ENCODE data around the gene CABP1. TPM values are rescaled to one million over a fixed set of nuclear protein-coding genes. Genes with fewer than 3 reads are reported as not detected.

The CABP1 gene
- 0.04 TPM in 2 of 3 replicates, not detected in the other for polyA plus RNA-seq
- polyA plus RNA-seq (2011; ENCODE audit: low read depth): not detected
- not detected in 2 replicates for polyA plus RNA-seq (2011; cell fraction: cytosol; rRNA removed)
- polyA plus RNA-seq (2011; cell fraction: nucleus; rRNA removed): 0.08 and 0.16 TPM in 2 replicates
- not detected in 2 replicates for polyA plus RNA-seq (2012; ENCODE audit: low replicate concordance)
- not detected in 3 replicates for polyA minus RNA-seq
- not detected for polyA minus RNA-seq (2011; cell fraction: cytosol; rRNA and poly(A)+ RNA removed)
- polyA minus RNA-seq (2011; cell fraction: nucleus; rRNA and poly(A)+ RNA removed): not detected in 2 replicates

GRCh38 chr12:120639771-120640721 lies at the start of gene CABP1:
TSS of gene CABP1 (plus strand) at chr12:120640626. CDS start at chr12:120640686, 60 bp downstream.
- no peak for DNase-seq (ENCODE audit: low read depth, low spot score)
- FAIRE-seq: no peak
- Histone ChIP-seq H4K20me1 (ENCODE audit: control insufficient read depth, extremely low read depth, insufficient read depth, low read length) (no peaks in the 10 kb centered on the region), H3K27ac (ENCODE audit: control insufficient read depth, insufficient read depth, low read length) (no peak within 1 kb of the TSS), H3K27me3 (ENCODE audit: control insufficient read depth, extremely low read depth, insufficient read depth, low read length) (peaks cover 40% of the 10 kb centered on the region), H3K4me1 (ENCODE audit: control insufficient read depth, extremely low read depth, insufficient read depth, low read length) (peaks cover 6% of the 10 kb centered on the region), H3K9ac (ENCODE audit: control insufficient read depth, extremely low read depth, insufficient read depth, low read length) (no peak within 1 kb of the TSS), H3K4me2 (ENCODE audit: control insufficient read depth, extremely low read depth, insufficient read depth, low read depth, low read length) (peak within 1 kb of the TSS; percentile 71), H2AFZ (ENCODE audit: control insufficient read depth, low read length) (no peak within 1 kb of the TSS), H3K79me2 (ENCODE audit: control insufficient read depth, insufficient read depth, low read length) (no peaks in the 10 kb centered on the region), H3K9me1 (ENCODE audit: control insufficient read depth, extremely low read depth, insufficient read depth, low read length) (no peaks in the 10 kb centered on the region), H3K9me3 (ENCODE audit: control insufficient read depth, low read depth, low read length) (no peaks in the 10 kb centered on the region), H3K36me3 (ENCODE audit: control insufficient read depth in 2 of 2, extremely low read depth in 1 of 2, insufficient read depth in 2 of 2, low read length in 2 of 2) (no peaks in the 10 kb centered on the region), H3K4me3 (ENCODE audit: control insufficient read depth in 2 of 3, extremely low read depth in 1 of 3, insufficient read depth in 2 of 3, low read depth in 1 of 3, low read length in 3 of 3) (peak within 1 kb of the TSS; percentile 29 to 54 (median 48))
- dilution Hi-C loops (cut with MboI; ENCODE audit: extremely low pct_ligation_motif_present, low sequenced_read_pairs): no loop called here
- TF ChIP-seq CTCF (optimal IDR thresholded peaks at IDR 0.05 in 1 of 3, IDR thresholded peaks at IDR 0.05 in 1 of 3, conservative IDR thresholded peaks at IDR 0.05 in 1 of 3; ENCODE audit: extremely low read depth in 1 of 3, insufficient read depth in 2 of 3, low read length in 3 of 3): peak in 1 of 3 experiments; percentile 33
- TF ChIP-seq EZH2 (IDR thresholded peaks at IDR 0.05; ENCODE audit: low read length): no peak

GRCh38 chr12:120590741-120591407 lies 49.6 kb upstream of the CABP1 start:
- DNase-seq (ENCODE audit: low read depth, low spot score) (no peak), FAIRE-seq (no peak)
- Histone ChIP-seq H3K27me3 (ENCODE audit: control insufficient read depth, extremely low read depth, insufficient read depth, low read length) (no peaks in the 10 kb centered on the region), H3K79me2 (ENCODE audit: control insufficient read depth, insufficient read depth, low read length) (no peaks in the 10 kb centered on the region), H2AFZ (ENCODE audit: control insufficient read depth, low read length) (no peak overlapping the region), H3K9me1 (ENCODE audit: control insufficient read depth, extremely low read depth, insufficient read depth, low read length) (no peaks in the 10 kb centered on the region), H3K4me3 (ENCODE audit: control insufficient read depth in 2 of 3, extremely low read depth in 1 of 3, insufficient read depth in 2 of 3, low read depth in 1 of 3, low read length in 3 of 3) (no peak overlapping the region), H3K36me3 (ENCODE audit: control insufficient read depth in 2 of 2, extremely low read depth in 1 of 2, insufficient read depth in 2 of 2, low read length in 2 of 2) (no peaks in the 10 kb centered on the region), H4K20me1 (ENCODE audit: control insufficient read depth, extremely low read depth, insufficient read depth, low read length) (no peaks in the 10 kb centered on the region), H3K9ac (ENCODE audit: control insufficient read depth, extremely low read depth, insufficient read depth, low read length) (no peak overlapping the region), H3K27ac (ENCODE audit: control insufficient read depth, insufficient read depth, low read length) (no peak overlapping the region), H3K4me2 (ENCODE audit: control insufficient read depth, extremely low read depth, insufficient read depth, low read depth, low read length) (no peak overlapping the region), H3K9me3 (ENCODE audit: control insufficient read depth, low read depth, low read length) (no peaks in the 10 kb centered on the region), H3K4me1 (ENCODE audit: control insufficient read depth, extremely low read depth, insufficient read depth, low read length) (no peaks in the 10 kb centered on the region)
- TF ChIP-seq EZH2 (IDR thresholded peaks at IDR 0.05; ENCODE audit: low read length) (no peak), CTCF (optimal IDR thresholded peaks at IDR 0.05 in 1 of 3, IDR thresholded peaks at IDR 0.05 in 1 of 3, conservative IDR thresholded peaks at IDR 0.05 in 1 of 3; ENCODE audit: extremely low read depth in 1 of 3, insufficient read depth in 2 of 3, low read length in 3 of 3) (no peak)
- dilution Hi-C loops (cut with MboI; ENCODE audit: extremely low pct_ligation_motif_present, low sequenced_read_pairs): no loop called here
